CD1c-positive myeloid dendritic cell (primary cell): ENCODE measurements around the gene PCDHA2.
"Not testable (repeated sequence)": the region's sequence is repeated elsewhere in the genome, so short reads cannot be mapped to it uniquely, and the experiment has no call there.

Experiments used
- DNase-seq: peaks from one replicate; pipeline ENCODE4 v3.0.0-alpha.2; 2016; ENCODE audit errors: extremely low spot score

PCDHA2 gene

DNA sequence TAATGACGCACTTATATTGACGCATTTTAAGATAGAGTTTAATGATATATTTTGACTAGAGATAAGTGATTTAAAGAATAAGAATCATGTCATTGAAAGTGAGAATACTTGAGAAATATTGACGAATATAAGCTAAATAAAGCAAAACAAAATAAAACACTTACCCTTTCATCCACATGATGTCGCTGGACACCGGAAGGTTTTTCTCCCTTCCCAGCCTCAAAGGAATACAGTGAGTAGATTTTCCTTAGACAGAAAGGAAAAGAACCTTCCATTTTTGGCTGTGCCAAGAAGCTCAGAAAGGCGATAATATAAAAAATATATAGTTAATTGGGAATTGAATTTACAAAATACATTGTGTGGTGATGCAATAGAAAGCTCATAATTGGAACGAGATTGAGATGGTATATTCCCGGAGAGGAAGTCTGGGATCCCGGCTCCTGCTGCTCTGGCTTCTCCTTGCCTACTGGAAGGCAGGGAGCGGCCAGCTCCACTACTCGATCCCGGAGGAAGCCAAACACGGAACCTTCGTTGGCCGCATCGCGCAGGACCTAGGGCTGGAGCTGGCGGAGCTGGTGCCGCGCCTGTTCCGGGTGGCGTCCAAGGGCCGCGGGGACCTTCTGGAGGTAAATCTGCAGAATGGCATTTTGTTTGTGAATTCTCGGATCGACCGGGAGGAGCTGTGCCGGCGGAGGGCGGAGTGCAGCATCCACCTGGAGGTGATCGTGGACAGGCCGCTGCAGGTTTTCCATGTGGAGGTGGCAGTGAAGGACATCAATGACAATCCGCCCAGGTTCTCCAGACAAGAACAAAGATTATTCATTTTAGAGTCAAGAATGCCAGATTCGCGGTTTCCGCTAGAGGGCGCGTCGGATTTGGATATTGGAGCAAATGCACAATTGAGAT, 27.0 kb downstream of the PCDHA2 start, which contains the start of gene PCDHA5:
TSS of gene PCDHA5 (plus strand) at position 239 of the 906 bp plus-strand sequence.
- peak; percentile 4 for DNase-seq

GRCh38 chr5:140822281-140822629, 27.6 kb downstream of the PCDHA2 start:
- DNase-seq = no peak

DNA sequence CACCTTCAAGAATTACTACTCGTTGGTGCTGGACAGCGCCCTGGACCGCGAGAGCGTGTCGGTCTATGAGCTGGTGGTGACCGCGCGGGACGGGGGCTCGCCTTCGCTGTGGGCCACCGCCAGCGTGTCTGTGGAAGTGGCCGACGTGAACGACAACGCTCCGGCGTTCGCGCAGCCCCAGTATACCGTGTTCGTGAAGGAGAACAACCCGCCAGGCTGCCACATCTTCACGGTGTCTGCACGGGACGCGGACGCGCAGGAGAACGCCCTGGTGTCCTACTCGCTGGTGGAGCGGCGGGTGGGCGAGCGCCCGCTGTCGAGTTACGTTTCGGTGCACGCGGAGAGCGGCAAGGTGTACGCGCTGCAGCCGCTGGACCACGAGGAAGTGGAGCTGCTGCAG, 28.3 kb downstream of the PCDHA2 start:
- DNase-seq = not testable (repeated sequence)

DNA sequence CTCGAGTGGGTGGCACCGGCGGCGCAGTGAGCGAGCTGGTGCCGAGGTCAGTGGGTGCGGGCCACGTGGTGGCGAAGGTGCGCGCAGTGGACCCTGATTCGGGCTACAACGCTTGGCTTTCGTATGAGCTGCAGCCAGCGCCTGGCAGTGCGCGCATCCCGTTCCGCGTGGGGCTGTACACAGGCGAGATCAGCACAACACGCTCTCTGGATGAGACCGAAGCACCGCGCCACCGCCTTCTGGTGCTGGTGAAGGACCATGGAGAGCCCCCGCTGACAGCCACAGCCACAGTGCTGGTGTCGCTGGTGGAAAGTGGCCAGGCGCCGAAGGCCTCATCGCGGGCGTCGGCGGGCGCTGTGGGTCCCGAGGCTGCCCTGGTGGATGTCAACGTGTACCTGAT, 28.8 kb downstream of the PCDHA2 start:
- DNase-seq = no peak

DNA sequence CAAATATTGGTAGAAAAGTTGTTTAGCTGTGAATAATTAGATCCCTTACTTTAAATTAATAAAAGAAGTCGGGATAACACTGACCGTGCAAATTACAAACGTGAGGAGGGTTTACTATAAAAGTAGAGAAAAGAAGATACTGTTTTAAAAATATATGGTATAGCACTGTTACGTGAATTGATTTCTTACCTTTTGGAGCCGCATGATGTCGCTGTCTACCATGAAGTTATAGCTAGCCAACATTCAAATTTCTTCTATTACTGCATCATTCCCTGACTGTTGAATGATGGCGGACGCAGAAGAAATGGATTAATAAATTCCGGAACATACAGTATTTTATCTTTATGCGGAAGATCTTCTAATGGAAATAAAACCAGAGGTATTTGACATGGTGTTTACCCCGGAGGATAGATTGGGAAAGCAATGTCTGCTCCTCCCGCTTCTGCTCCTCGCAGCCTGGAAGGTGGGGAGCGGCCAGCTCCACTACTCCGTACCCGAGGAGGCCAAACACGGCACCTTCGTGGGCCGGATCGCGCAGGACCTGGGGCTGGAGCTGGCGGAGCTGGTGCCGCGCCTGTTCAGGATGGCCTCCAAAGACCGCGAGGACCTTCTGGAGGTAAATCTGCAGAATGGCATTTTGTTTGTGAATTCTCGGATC, 33.2 kb downstream of the PCDHA2 start, which contains the start of gene PCDHA6:
TSS of gene PCDHA6 (plus strand) at position 257 of the 658 bp plus-strand sequence. CDS start at position 389, 132 bp downstream.
- DNase-seq = no peak

GRCh38 chr5:140828362-140828737, 33.7 kb downstream of the PCDHA2 start:
- DNase-seq = no peak

GRCh38 chr5:140829511-140830501, 35.2 kb downstream of the PCDHA2 start:
- DNase-seq = not testable (repeated sequence)

GRCh38 chr5:140833993-140834392, 39.3 kb downstream of the PCDHA2 start, which contains the start of gene PCDHA7:
Gene PCDHA7 (plus strand): TSS chr5:140834269. CDS start chr5:140834384, 115 bp downstream.
- no peak for DNase-seq

- DNase-seq = not testable (repeated sequence)
Measured at GRCh38 chr5:140834439-140835008, 39.9 kb downstream of the PCDHA2 start.

DNA sequence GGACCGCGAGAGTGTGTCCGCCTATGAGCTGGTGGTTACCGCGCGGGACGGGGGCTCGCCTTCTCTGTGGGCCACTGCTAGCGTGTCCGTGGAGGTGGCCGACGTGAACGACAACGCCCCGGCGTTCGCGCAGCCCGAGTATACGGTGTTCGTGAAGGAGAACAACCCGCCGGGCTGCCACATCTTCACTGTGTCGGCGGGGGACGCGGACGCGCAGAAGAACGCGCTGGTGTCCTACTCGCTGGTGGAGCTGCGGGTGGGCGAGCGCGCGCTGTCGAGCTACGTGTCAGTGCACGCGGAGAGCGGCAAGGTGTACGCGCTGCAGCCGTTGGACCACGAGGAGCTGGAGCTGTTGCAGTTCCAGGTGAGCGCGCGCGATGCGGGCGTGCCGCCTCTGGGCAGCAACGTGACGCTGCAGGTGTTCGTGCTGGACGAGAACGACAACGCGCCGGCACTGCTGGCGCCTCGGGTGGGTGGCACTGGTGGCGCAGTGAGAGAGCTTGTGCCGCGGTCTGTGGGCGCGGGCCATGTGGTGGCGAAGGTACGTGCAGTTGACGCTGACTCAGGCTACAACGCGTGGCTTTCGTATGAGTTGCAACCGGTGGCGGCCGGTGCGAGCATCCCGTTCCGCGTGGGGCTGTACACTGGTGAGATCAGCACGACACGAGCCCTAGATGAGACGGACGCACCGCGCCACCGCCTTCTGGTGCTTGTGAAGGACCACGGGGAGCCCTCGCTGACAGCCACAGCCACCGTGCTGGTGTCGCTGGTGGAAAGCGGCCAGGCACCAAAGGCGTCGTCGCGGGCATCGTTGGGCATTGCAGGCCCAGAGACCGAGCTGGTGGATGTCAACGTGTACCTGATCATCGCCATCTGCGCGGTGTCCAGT, 41.2 kb downstream of the PCDHA2 start:
- DNase-seq = no peak

DNA sequence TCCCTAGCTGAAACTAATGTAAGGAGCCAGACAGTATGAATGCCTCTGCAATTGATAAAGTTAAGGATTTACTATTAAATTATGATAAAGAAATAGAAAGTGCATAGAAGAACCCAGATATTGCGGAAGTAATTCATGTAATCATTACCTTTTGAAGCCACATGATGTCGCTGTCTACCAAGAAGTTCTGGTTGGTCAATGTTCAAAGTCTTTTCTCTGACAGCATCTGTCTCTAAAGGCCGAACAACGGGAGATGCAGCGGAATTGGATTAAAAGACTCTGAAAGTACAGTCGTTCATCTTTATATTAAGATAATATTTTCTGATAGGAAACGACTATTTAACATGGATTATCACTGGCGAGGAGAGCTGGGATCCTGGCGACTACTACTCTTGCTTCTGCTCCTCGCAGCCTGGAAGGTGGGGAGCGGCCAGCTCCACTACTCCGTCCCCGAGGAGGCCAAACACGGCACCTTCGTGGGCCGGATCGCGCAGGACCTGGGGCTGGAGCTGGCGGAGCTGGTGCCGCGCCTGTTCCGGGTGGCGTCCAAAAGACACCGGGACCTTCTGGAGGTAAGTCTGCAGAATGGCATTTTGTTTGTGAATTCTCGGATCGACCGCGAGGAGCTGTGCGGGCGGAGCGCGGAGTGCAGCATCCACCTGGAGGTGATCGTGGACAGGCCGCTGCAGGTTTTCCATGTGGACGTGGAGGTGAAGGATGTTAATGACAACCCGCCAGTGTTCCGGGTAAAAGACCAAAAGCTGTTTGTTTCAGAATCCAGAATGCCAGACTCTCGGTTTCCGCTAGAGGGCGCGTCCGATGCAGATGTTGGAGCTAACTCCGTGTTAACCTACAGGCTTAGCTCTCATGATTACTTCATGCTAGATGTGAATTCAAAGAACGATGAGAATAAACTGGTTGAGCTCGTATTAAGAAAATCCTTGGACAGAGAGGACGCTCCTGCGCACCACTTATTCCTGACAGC, 46.6 kb downstream of the PCDHA2 start, which contains the start of gene PCDHA8:
TSS of gene PCDHA8 (plus strand) at position 210 of the 985 bp plus-strand sequence. CDS start at position 345, 135 bp downstream.
- DNase-seq = no peak

- no peak for DNase-seq
Measured at GRCh38 chr5:140842798-140843733, 48.4 kb downstream of the PCDHA2 start.
